Left ventricle myocardium inferior (tissue), 1 donor: ENCODE results near the gene CNN2. TPM values are rescaled to one million over a fixed set of nuclear protein-coding genes. Genes with fewer than 3 reads are reported as not detected.

Experiments used
- DNase-seq: peaks from one replicate; pipeline ENCODE4 v3.0.0-alpha.2; 2020
- H3K27ac ChIP-seq: fragments of 200-600 bp; replicated peaks from 2 replicates; pipeline ENCODE4 v1.8.0; 2021
- H3K27me3 ChIP-seq: fragments of 200-600 bp; 2 replicates; pipeline ENCODE4 v1.8.0; 2021; ENCODE audit warnings: low read depth
- H3K36me3 ChIP-seq: fragments of 200-600 bp; 2 replicates; pipeline ENCODE4 v1.8.0; 2021
- H3K4me1 ChIP-seq: fragments of 200-600 bp; 2 replicates; pipeline ENCODE4 v1.8.0; 2021
- H3K4me3 ChIP-seq: fragments of 200-600 bp; 2 replicates; pipeline ENCODE4 v1.8.0; 2021; ENCODE audit warnings: mild to moderate bottlenecking, moderate library complexity
- H3K9me3 ChIP-seq: fragments of 200-600 bp; replicated peaks from 2 replicates; pipeline ENCODE4 v1.8.0; 2021
- intact Hi-C: fragments of 100-400 bp; cut with micrococcal nuclease; formaldehyde crosslinking; loops from one replicate; pipeline ENCODE4 v1.11.0; 2022
- total RNA-seq: library from RNA; stranded (reverse); fragmentation: NEBNext Ultra II Directional; extraction: Animal tissue kit (Norgen Biotek cat#: 25700); gene quantifications from one replicate; pipeline ENCODE4 v1.2.1, GENCODE V29; 2021
- TF ChIP-seq, protein P1 (sequence below): fragments of 200-600 bp; IDR thresholded peaks from 2 replicates; pipeline ENCODE4 v1.8.0; 2021; ENCODE audit warnings: antibody characterized with exemption, mild to moderate bottlenecking, borderline replicate concordance
- donor health status: DM: no; HTN: yes; CAD: no; lungs with severe emphysema.

Gene CNN2
- total RNA-seq, 1 donor from 2014 or later, result 45.6 TPM

DNA sequence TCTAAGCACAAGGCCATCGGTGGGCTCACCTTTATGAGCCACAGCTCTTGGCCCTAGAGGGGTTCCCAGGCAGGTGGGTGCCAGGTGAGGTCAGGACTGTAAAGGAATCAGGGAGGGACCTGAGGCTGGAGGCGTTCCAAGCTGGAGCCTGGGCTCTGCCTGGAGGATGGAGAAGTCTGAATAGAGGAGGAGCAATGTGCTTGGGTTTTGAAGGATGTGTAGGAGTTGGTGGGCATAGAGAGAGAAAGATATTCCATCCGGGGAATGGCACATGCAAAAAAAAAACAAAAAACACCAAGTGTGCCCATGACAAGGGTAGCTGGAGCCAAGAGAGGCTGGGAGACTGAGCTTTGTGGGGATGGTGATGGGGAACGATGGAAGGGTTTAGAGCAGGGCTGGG lies 23.8 kb upstream of the CNN2 start:
- Histone ChIP-seq H3K27ac (no peak overlapping the region), H3K4me3 (no peak overlapping the region), H3K27me3 (peaks cover 61% of the 10 kb centered on the region), H3K4me1 (peaks cover 17% of the 10 kb centered on the region), H3K36me3 (no peaks in the 10 kb centered on the region), H3K9me3 (no peaks in the 10 kb centered on the region)
- intact Hi-C loops, result no loop called here
- no peak for DNase-seq
- TF ChIP-seq, protein P1, sequence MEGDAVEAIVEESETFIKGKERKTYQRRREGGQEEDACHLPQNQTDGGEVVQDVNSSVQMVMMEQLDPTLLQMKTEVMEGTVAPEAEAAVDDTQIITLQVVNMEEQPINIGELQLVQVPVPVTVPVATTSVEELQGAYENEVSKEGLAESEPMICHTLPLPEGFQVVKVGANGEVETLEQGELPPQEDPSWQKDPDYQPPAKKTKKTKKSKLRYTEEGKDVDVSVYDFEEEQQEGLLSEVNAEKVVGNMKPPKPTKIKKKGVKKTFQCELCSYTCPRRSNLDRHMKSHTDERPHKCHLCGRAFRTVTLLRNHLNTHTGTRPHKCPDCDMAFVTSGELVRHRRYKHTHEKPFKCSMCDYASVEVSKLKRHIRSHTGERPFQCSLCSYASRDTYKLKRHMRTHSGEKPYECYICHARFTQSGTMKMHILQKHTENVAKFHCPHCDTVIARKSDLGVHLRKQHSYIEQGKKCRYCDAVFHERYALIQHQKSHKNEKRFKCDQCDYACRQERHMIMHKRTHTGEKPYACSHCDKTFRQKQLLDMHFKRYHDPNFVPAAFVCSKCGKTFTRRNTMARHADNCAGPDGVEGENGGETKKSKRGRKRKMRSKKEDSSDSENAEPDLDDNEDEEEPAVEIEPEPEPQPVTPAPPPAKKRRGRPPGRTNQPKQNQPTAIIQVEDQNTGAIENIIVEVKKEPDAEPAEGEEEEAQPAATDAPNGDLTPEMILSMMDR, result no peak

DNA sequence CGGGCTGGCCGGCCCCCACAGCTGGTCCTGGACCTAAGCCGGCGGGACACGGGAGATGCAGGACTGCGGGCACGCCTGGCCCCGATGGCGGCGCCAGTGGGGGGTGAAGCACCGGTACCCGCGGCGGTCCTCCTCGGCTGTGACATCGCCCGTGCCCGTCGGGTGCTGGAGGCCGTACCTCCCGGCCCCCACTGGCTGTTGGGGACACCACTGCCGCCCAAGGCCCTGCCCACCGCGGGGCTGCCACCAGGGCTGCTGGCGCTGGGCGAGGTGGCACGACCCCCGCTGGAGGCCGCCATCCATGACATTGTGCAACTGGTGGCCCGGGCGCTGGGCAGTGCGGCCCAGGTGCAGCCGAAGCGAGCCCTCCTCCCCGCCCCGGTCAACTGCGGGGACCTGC lies 23.1 kb upstream of the CNN2 start:
- H3K4me3 ChIP-seq, result no peak overlapping the region
- no peaks in the 10 kb centered on the region for H3K9me3 ChIP-seq
- no peak overlapping the region for H3K27ac ChIP-seq
- H3K36me3 ChIP-seq, result no peaks in the 10 kb centered on the region
- H3K4me1 ChIP-seq, result peaks cover 17% of the 10 kb centered on the region
- DNase-seq, result no peak
- TF ChIP-seq, protein P1, result no peak
- intact Hi-C loops, result no loop called here
- peaks cover 54% of the 10 kb centered on the region for H3K27me3 ChIP-seq

DNA sequence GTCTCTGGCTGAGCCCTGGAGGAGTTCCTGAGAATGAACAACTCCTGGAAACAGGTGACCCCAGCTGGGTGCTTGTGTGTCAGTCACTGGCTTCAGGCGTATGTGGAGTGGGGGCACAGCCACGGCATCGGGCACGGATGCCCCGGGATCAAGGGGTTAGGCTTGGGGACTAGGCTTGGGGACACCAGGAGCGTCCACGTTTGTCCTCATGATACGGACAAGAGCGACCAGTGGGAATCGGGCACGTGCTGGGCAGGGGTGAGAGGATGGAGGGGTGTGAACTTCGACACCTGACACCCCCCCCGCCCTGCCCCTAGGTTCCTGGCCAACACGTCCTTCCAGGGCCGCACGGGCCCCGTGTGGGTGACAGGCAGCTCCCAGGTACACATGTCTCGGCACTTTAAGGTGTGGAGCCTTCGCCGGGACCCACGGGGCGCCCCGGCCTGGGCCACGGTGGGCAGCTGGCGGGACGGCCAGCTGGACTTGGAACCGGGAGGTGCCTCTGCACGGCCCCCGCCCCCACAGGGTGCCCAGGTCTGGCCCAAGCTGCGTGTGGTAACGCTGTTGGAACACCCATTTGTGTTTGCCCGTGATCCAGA lies 22.1 kb upstream of the CNN2 start:
- Histone ChIP-seq H3K9me3 (no peaks in the 10 kb centered on the region), H3K4me3 (no peak overlapping the region), H3K36me3 (peaks cover 5% of the 10 kb centered on the region), H3K27ac (no peak overlapping the region), H3K27me3 (peaks cover 44% of the 10 kb centered on the region), H3K4me1 (peaks cover 17% of the 10 kb centered on the region)
- intact Hi-C loops, result no loop called here
- TF ChIP-seq, protein P1, result no peak
- DNase-seq, result no peak

DNA sequence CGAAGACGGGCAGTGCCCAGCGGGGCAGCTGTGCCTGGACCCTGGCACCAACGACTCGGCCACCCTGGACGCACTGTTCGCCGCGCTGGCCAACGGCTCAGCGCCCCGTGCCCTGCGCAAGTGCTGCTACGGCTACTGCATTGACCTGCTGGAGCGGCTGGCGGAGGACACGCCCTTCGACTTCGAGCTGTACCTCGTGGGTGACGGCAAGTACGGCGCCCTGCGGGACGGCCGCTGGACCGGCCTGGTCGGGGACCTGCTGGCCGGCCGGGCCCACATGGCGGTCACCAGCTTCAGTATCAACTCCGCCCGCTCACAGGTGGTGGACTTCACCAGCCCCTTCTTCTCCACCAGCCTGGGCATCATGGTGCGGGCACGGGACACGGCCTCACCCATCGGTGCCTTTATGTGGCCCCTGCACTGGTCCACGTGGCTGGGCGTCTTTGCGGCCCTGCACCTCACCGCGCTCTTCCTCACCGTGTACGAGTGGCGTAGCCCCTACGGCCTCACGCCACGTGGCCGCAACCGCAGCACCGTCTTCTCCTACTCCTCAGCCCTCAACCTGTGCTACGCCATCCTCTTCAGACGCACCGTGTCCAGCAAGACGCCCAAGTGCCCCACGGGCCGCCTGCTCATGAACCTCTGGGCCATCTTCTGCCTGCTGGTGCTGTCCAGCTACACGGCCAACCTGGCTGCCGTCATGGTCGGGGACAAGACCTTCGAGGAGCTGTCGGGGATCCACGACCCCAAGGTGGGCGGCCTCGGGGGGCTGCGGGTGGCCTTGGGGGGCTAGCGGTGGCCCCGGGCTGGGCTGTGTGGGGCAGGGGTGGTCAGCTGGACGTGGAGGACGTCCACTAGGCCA lies 21.4 kb upstream of the CNN2 start:
- Histone ChIP-seq H3K4me1 (peaks cover 21% of the 10 kb centered on the region), H3K27ac (no peak overlapping the region), H3K9me3 (no peaks in the 10 kb centered on the region), H3K36me3 (peaks cover 12% of the 10 kb centered on the region), H3K4me3 (no peak overlapping the region), H3K27me3 (peaks cover 37% of the 10 kb centered on the region)
- TF ChIP-seq, protein P1, result no peak
- intact Hi-C loops, result no loop called here
- no peak for DNase-seq

DNA sequence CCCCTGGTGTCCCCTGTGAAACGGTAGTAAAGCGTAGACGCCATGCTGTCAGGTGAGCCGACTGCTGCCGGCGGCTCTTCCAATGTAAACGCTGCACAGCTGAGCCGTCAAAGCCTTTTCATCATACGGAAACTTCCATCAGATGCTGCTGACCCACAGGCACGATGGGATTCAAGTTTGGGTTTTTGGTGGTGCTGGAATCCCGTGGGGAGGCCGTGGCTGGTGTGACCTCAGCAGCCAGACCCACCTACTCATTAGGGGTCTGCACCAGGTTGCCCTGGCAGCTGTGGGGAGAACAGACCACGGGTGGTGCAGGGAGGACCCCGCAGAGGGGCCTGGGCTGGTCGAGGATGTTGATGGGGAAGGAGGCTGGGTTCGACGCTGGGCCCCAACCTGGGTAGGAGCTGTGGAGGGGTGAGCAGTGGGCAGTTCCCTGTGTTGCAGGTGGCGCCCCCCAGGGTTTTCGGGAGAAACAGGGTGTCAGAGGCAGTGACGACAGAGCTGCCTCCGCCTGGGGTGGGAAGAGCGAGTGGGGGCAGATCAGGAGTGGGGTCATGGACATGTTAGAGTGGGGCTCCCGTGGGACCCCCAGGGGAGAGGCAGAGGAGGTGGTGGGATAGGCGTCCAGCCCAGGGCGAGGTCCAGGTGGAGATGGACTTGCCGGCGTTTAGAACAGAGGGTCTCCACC lies 19.6 kb upstream of the CNN2 start:
- TF ChIP-seq, protein P1, result no peak
- no peak for DNase-seq
- H3K27ac ChIP-seq, result no peak overlapping the region
- H3K4me1 ChIP-seq, result peaks cover 9% of the 10 kb centered on the region
- peaks cover 30% of the 10 kb centered on the region for H3K36me3 ChIP-seq
- H3K27me3 ChIP-seq, result peaks cover 18% of the 10 kb centered on the region
- intact Hi-C loops, result no loop called here
- no peaks in the 10 kb centered on the region for H3K9me3 ChIP-seq
- no peak overlapping the region for H3K4me3 ChIP-seq
